ENCODE results near the gene AHDC1.

DNA sequence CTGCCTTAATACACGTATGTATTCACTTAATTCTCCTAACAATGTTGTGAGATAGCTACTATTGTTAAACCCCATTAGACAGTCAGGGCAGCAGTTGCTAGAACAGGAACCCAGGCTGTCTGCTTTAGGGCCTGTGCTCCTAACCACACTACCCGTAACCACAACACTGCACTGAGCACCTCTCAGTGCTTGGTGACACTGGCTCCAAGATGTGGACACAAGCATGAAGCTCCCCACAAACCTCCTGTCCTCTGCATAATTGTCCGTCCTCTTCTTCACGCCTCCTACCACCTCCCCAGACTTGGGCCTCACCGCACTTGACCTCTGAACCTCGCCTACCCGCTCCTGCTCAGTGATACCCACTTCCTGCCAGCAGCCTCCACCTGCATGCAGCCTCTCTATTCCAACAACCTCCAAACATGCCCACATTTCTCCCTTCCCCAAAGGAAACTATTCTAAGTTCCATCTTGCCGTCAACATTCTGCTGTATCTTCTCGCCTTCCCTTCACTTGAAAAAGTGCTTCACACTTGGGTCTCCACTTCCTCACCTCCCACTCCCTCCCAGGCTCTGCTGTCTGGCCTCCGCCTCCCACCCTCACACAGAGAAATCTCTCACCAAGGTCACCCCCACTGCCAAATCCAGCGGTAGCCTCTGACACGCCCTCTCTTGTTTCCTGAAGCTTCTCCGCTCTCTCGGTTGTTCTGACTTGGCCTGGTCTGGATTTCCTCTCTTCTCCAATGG is 14.6 kb upstream of the AHDC1 start:
- TF ChIP-seq POLR2A (IDR thresholded peaks at IDR 0.05) = no peak
- TF ChIP-seq, protein P1, sequence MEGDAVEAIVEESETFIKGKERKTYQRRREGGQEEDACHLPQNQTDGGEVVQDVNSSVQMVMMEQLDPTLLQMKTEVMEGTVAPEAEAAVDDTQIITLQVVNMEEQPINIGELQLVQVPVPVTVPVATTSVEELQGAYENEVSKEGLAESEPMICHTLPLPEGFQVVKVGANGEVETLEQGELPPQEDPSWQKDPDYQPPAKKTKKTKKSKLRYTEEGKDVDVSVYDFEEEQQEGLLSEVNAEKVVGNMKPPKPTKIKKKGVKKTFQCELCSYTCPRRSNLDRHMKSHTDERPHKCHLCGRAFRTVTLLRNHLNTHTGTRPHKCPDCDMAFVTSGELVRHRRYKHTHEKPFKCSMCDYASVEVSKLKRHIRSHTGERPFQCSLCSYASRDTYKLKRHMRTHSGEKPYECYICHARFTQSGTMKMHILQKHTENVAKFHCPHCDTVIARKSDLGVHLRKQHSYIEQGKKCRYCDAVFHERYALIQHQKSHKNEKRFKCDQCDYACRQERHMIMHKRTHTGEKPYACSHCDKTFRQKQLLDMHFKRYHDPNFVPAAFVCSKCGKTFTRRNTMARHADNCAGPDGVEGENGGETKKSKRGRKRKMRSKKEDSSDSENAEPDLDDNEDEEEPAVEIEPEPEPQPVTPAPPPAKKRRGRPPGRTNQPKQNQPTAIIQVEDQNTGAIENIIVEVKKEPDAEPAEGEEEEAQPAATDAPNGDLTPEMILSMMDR (IDR thresholded peaks at IDR 0.05) = no peak
